ENCODE data around the gene FGF14.

FGF14 gene

GRCh38 chr13:102361113-102361512, 40.7 kb downstream of the FGF14 start:
- DNase-seq = no peak

- no peak for DNase-seq
These were observed 42.6 kb downstream of the FGF14 start for GRCh38 chr13:102359264-102359663.

- DNase-seq = no peak
These were observed 46.6 kb downstream of the FGF14 start for GRCh38 chr13:102355251-102355650.

- DNase-seq = no peak
These were observed 47.8 kb downstream of the FGF14 start for GRCh38 chr13:102354011-102354410.

GRCh38 chr13:102351521-102351920, 50.3 kb downstream of the FGF14 start:
- no peak for DNase-seq

GRCh38 chr13:102347490-102347889, 54.4 kb downstream of the FGF14 start:
- no peak for DNase-seq

- no peak for DNase-seq
These were observed 55.1 kb downstream of the FGF14 start for GRCh38 chr13:102346769-102347168.

GRCh38 chr13:102344410-102344809, 57.4 kb downstream of the FGF14 start:
- DNase-seq = no peak

GRCh38 chr13:102333320-102334198, 68.3 kb downstream of the FGF14 start:
- no peak for DNase-seq

GRCh38 chr13:102328909-102329308, 72.9 kb downstream of the FGF14 start:
- DNase-seq = no peak

- no peak for DNase-seq
These were observed 74.7 kb downstream of the FGF14 start for GRCh38 chr13:102327119-102327617.

GRCh38 chr13:102326381-102327118, 75.3 kb downstream of the FGF14 start:
- DNase-seq = no peak

GRCh38 chr13:102325321-102325720, 76.5 kb downstream of the FGF14 start:
- DNase-seq = no peak

GRCh38 chr13:102323505-102323904, 78.3 kb downstream of the FGF14 start:
- no peak for DNase-seq

GRCh38 chr13:102323012-102323411, 78.8 kb downstream of the FGF14 start:
- no peak for DNase-seq

- DNase-seq = no peak
These were observed 79.6 kb downstream of the FGF14 start for GRCh38 chr13:102322211-102322610.

GRCh38 chr13:102318233-102318632, 83.6 kb downstream of the FGF14 start:
- no peak for DNase-seq

GRCh38 chr13:102317593-102317992, 84.3 kb downstream of the FGF14 start:
- no peak for DNase-seq

- DNase-seq = no peak
These were observed 85.1 kb downstream of the FGF14 start for GRCh38 chr13:102316732-102317131.

GRCh38 chr13:102312841-102313240, 89.0 kb downstream of the FGF14 start:
- DNase-seq = no peak

GRCh38 chr13:102311901-102312300, 89.9 kb downstream of the FGF14 start:
- DNase-seq = no peak

- DNase-seq = no peak
These were observed 90.4 kb downstream of the FGF14 start for GRCh38 chr13:102311419-102311796.

GRCh38 chr13:102310691-102311418, 91.0 kb downstream of the FGF14 start:
- no peak for DNase-seq
